Measurements from ENCODE around the gene EPHA3.

Gene EPHA3

GRCh38 chr3:89154416-89154815 is 47.0 kb downstream of the EPHA3 start:
- DNase-seq: no peak

GRCh38 chr3:89155811-89156210 is 48.4 kb downstream of the EPHA3 start:
- no peak for DNase-seq

GRCh38 chr3:89157575-89157974 is 50.2 kb downstream of the EPHA3 start:
- no peak for DNase-seq

GRCh38 chr3:89159605-89160004 is 52.2 kb downstream of the EPHA3 start:
- DNase-seq: no peak

- DNase-seq: no peak
Observed at GRCh38 chr3:89164774-89165173, 57.4 kb downstream of the EPHA3 start.

GRCh38 chr3:89165636-89166263 is 58.3 kb downstream of the EPHA3 start:
- no peak for DNase-seq

- DNase-seq: no peak
Observed at GRCh38 chr3:89171687-89172545, 64.5 kb downstream of the EPHA3 start.

GRCh38 chr3:89173546-89173945 is 66.1 kb downstream of the EPHA3 start:
- no peak for DNase-seq

- no peak for DNase-seq
Observed at GRCh38 chr3:89179355-89180001, 72.1 kb downstream of the EPHA3 start.

GRCh38 chr3:89180334-89180733 is 72.9 kb downstream of the EPHA3 start:
- no peak for DNase-seq

- no peak for DNase-seq
Observed at GRCh38 chr3:89182056-89182455, 74.6 kb downstream of the EPHA3 start.

- no peak for DNase-seq
Observed at GRCh38 chr3:89184151-89184995, 77.0 kb downstream of the EPHA3 start.

- no peak for DNase-seq
Observed at GRCh38 chr3:89186456-89186855, 79.0 kb downstream of the EPHA3 start.

GRCh38 chr3:89198591-89198990 is 91.2 kb downstream of the EPHA3 start:
- DNase-seq: no peak

GRCh38 chr3:89212619-89213018 is 105.2 kb downstream of the EPHA3 start:
- DNase-seq: no peak

- DNase-seq: no peak
Observed at GRCh38 chr3:89216016-89216739, 108.8 kb downstream of the EPHA3 start.

- DNase-seq: no peak
Observed at GRCh38 chr3:89217148-89217685, 109.8 kb downstream of the EPHA3 start.

- no peak for DNase-seq
Observed at GRCh38 chr3:89221924-89222323, 114.5 kb downstream of the EPHA3 start.

- no peak for DNase-seq
Observed at GRCh38 chr3:89223188-89223587, 115.8 kb downstream of the EPHA3 start.

GRCh38 chr3:89227218-89227617 is 119.8 kb downstream of the EPHA3 start:
- no peak for DNase-seq

- DNase-seq: no peak
Observed at GRCh38 chr3:89227634-89228033, 120.2 kb downstream of the EPHA3 start.

- DNase-seq: no peak
Observed at GRCh38 chr3:89232155-89232554, 124.7 kb downstream of the EPHA3 start.
